ENCODE results near the gene OAF.
"Not testable (repeated sequence)": the region's sequence is repeated elsewhere in the genome, so short reads cannot be mapped to it uniquely, and the experiment has no call there.

The OAF gene

DNA sequence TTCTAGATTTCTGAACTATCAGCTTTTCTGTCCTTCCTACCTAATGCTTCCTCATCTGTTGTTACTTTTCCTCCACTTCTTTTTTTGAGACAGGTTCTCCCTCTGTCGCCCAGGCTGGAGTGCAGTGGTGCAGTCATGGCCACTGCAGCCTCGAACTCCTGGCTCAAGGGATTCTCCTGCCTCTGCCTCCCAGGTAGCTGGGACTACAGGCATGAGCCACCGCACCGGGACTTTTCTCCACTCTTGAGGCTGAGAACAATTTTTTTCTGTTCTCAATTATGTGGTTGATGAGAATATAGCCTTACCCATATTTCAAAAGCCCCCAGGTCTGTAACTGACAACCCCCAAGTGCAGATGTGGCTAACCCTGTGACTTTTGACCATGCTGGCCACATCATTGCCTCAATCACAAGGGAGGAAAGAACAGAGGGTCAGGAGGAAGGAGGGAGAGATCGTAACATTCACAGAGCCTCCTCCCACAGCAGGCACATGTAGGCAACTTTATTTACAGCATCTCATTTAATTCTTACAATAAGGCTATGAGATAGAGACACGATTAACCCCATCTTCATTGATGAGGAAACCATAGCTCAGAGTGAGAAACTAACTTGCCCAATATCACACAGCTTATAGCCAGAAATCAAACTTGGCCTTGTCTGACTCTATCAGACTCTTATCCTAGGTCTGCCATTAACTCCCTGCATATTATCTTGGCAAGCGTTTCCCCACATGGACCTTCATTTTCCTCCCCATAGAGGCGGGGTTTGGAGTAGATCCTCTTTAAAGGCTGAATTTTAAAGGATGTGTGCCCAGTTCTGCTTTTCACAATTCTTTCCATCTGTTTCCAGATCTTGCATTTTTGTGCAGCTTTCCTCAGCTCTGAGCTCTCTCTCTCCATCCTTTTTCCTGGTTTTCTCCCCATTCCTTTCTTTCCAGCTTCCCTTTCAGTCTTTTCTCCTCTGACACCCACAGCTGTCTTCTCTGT is 38.7 kb downstream of the OAF start:
- Mint-ChIP-seq H3K9me3 (no peaks in the 10 kb centered on the region), H3K27me3 (peaks cover 81% of the 10 kb centered on the region), H3K4me3 (no peak overlapping the region), H3K4me1 (no peaks in the 10 kb centered on the region), H3K36me3 (ENCODE audit: insufficient read depth) (peaks cover 1% of the 10 kb centered on the region), H3K27ac (ENCODE audit: low read depth) (no peak overlapping the region)
- no peak for DNase-seq (ENCODE audit: low spot score in 2 of 2)
- ATAC-seq (replicated peaks; ENCODE audit: extremely low read depth, poor library complexity, severe bottlenecking) = no peak

- H3K4me1 Mint-ChIP-seq; ATAC-seq (replicated peaks; ENCODE audit: extremely low read depth, poor library complexity, severe bottlenecking); H3K27ac Mint-ChIP-seq (ENCODE audit: low read depth); DNase-seq (ENCODE audit: low spot score in 2 of 2); H3K4me3 Mint-ChIP-seq; H3K9me3 Mint-ChIP-seq; H3K36me3 Mint-ChIP-seq (ENCODE audit: insufficient read depth): not testable (repeated sequence)
- peaks cover 82% of the 10 kb centered on the region for H3K27me3 Mint-ChIP-seq
Observed at GRCh38 chr11:120253377-120253776, 42.5 kb downstream of the OAF start.

GRCh38 chr11:120254788-120255518 is 44.1 kb downstream of the OAF start:
- H3K27me3 Mint-ChIP-seq = peaks cover 81% of the 10 kb centered on the region
- no peaks in the 10 kb centered on the region for H3K9me3 Mint-ChIP-seq
- no peaks in the 10 kb centered on the region for H3K36me3 Mint-ChIP-seq (ENCODE audit: insufficient read depth)
- no peaks in the 10 kb centered on the region for H3K4me1 Mint-ChIP-seq
- H3K4me3 Mint-ChIP-seq = no peak overlapping the region
- ATAC-seq (replicated peaks; ENCODE audit: extremely low read depth, poor library complexity, severe bottlenecking) = no peak
- DNase-seq (ENCODE audit: low spot score in 2 of 2) = no peak
- H3K27ac Mint-ChIP-seq (ENCODE audit: low read depth) = no peak overlapping the region

DNA sequence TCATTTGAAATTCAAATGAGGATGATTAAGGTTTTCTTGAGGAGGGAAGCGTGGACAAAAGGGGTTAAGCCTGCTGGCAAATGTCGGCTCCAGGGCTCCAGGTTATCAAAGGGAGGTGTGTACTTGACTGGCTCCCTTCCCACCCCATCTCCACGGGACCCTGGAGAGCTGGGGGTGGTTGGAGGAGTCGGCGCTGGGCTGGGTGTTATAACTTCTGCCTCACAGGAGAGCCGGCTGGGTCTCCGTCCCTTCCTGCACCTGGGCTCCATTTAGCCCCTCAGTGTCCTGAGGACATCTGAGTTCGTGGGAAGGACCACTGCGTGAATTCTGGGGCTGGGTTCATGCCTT is 44.7 kb downstream of the OAF start:
- Mint-ChIP-seq H3K27me3 (peaks cover 78% of the 10 kb centered on the region), H3K4me3 (no peak overlapping the region), H3K36me3 (ENCODE audit: insufficient read depth) (no peaks in the 10 kb centered on the region), H3K27ac (ENCODE audit: low read depth) (no peak overlapping the region), H3K4me1 (no peaks in the 10 kb centered on the region), H3K9me3 (no peaks in the 10 kb centered on the region)
- DNase-seq (ENCODE audit: low spot score in 2 of 2) = no peak
- ATAC-seq (replicated peaks; ENCODE audit: extremely low read depth, poor library complexity, severe bottlenecking) = no peak

DNA sequence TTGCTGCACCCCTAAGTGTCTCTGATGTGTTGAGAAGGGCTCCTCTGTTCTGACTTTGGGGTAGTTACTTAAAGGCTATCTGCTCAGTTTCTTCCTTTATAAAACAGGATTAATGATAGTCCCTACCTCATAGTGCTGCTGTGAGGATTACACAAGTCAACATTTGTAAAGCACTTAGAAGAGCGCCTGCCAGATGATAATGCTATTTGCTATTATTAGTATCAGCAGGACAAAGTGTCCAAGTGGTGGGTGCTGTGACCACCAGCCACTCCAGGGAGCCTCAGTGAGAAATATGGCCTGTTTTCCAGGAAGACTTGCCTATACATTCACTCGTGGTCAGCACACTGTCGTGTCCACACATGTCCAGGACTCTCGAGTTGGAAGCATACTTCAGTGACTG is 45.3 kb downstream of the OAF start:
- H3K4me1 Mint-ChIP-seq = no peaks in the 10 kb centered on the region
- no peaks in the 10 kb centered on the region for H3K9me3 Mint-ChIP-seq
- DNase-seq (ENCODE audit: low spot score in 2 of 2) (no peak), ATAC-seq (replicated peaks; ENCODE audit: extremely low read depth, poor library complexity, severe bottlenecking) (no peak)
- H3K4me3 Mint-ChIP-seq = no peak overlapping the region
- no peaks in the 10 kb centered on the region for H3K36me3 Mint-ChIP-seq (ENCODE audit: insufficient read depth)
- peaks cover 84% of the 10 kb centered on the region for H3K27me3 Mint-ChIP-seq
- H3K27ac Mint-ChIP-seq (ENCODE audit: low read depth) = no peak overlapping the region

DNA sequence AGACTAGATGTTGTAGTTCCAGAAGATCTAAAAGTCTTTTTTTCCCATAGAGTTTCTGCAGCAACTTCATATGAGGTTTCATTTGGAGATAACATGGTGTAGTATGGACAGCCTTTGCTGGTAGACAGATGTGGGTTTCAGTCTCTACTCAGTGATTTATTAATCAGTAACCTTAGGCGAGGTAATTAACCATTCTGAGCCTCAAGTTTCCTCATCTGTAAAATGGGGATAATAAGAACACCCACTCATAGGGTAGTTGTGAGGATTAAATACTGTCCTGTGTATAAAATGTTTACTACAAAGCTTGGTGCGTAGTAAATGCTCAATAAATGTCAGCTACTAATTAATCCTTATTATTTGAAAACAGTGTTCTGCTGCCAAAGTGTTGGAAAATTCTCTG is 45.9 kb downstream of the OAF start:
- DNase-seq (ENCODE audit: low spot score in 2 of 2) = no peak
- Mint-ChIP-seq H3K27ac (ENCODE audit: low read depth) (no peak overlapping the region), H3K36me3 (ENCODE audit: insufficient read depth) (no peaks in the 10 kb centered on the region), H3K4me1 (no peaks in the 10 kb centered on the region), H3K4me3 (no peak overlapping the region), H3K9me3 (no peaks in the 10 kb centered on the region), H3K27me3 (peaks cover 90% of the 10 kb centered on the region)
- no peak for ATAC-seq (replicated peaks; ENCODE audit: extremely low read depth, poor library complexity, severe bottlenecking)

GRCh38 chr11:120257346-120257745 is 46.5 kb downstream of the OAF start:
- Mint-ChIP-seq H3K27ac (ENCODE audit: low read depth) (no peak overlapping the region), H3K36me3 (ENCODE audit: insufficient read depth) (no peaks in the 10 kb centered on the region), H3K4me3 (no peak overlapping the region), H3K4me1 (no peaks in the 10 kb centered on the region), H3K9me3 (no peaks in the 10 kb centered on the region), H3K27me3 (peaks cover 87% of the 10 kb centered on the region)
- DNase-seq (ENCODE audit: low spot score in 2 of 2) = no peak
- ATAC-seq (replicated peaks; ENCODE audit: extremely low read depth, poor library complexity, severe bottlenecking) = no peak

GRCh38 chr11:120258661-120259060 is 47.8 kb downstream of the OAF start:
- Mint-ChIP-seq H3K9me3 (no peaks in the 10 kb centered on the region), H3K4me3 (no peak overlapping the region), H3K36me3 (ENCODE audit: insufficient read depth) (no peaks in the 10 kb centered on the region), H3K4me1 (no peaks in the 10 kb centered on the region), H3K27me3 (peaks cover 83% of the 10 kb centered on the region), H3K27ac (ENCODE audit: low read depth) (no peak overlapping the region)
- ATAC-seq (replicated peaks; ENCODE audit: extremely low read depth, poor library complexity, severe bottlenecking) (no peak), DNase-seq (ENCODE audit: low spot score in 2 of 2) (no peak)

DNA sequence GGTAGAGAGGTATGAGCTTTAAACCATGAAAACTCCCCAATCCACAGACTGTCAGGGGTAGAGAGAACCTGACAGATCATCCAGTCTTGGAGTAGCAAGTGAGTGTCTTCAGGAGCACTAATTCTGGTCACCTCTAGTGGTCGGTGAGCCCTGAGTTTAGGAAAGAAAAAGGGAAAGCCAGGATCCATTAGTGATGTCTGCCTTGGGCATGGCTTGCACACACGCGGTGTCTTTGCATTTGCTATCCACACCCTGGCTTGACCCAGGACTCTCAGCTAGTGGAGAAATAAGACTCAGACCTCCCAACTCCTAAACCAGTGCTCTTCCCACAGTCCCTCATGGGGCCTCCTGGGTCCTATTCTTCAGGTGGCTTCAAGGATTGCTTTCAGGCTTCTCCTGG is 48.4 kb downstream of the OAF start:
- peaks cover 80% of the 10 kb centered on the region for H3K27me3 Mint-ChIP-seq
- H3K9me3 Mint-ChIP-seq = no peaks in the 10 kb centered on the region
- no peak for ATAC-seq (replicated peaks; ENCODE audit: extremely low read depth, poor library complexity, severe bottlenecking)
- H3K27ac Mint-ChIP-seq (ENCODE audit: low read depth) = no peak overlapping the region
- H3K36me3 Mint-ChIP-seq (ENCODE audit: insufficient read depth) = no peaks in the 10 kb centered on the region
- no peaks in the 10 kb centered on the region for H3K4me1 Mint-ChIP-seq
- no peak overlapping the region for H3K4me3 Mint-ChIP-seq
- DNase-seq (ENCODE audit: low spot score in 2 of 2) = no peak

- no peak for DNase-seq (ENCODE audit: low spot score in 2 of 2)
- no peak overlapping the region for H3K4me3 Mint-ChIP-seq
- H3K4me1 Mint-ChIP-seq = no peaks in the 10 kb centered on the region
- H3K36me3 Mint-ChIP-seq (ENCODE audit: insufficient read depth) = peaks cover under 1% of the 10 kb centered on the region
- H3K27ac Mint-ChIP-seq (ENCODE audit: low read depth) = no peak overlapping the region
- peaks cover 78% of the 10 kb centered on the region for H3K27me3 Mint-ChIP-seq
- no peaks in the 10 kb centered on the region for H3K9me3 Mint-ChIP-seq
- no peak for ATAC-seq (replicated peaks; ENCODE audit: extremely low read depth, poor library complexity, severe bottlenecking)
Observed at GRCh38 chr11:120259988-120260565, 49.2 kb downstream of the OAF start.

DNA sequence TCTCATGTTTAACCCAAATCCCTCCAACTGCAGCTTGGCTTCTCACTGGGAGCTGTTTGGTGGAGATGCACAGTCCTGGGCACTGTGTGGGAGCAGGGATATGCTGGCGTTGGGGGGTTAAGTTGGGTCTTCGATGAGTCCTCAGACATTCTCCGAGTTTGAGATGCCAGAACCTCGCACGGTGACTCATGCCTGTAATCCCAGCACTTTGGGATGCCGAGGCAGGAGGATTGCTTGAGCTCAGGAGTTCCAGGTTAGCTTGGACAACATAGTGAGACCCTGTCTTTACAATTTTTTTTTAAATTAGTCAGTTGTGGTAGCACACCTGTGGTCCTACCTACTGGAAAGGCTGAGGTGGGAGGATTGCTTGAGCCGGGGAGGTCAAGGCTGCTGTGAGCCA is 49.8 kb downstream of the OAF start:
- ATAC-seq (replicated peaks; ENCODE audit: extremely low read depth, poor library complexity, severe bottlenecking) = no peak
- H3K9me3 Mint-ChIP-seq = no peaks in the 10 kb centered on the region
- no peak overlapping the region for H3K27ac Mint-ChIP-seq (ENCODE audit: low read depth)
- H3K4me3 Mint-ChIP-seq = no peak overlapping the region
- DNase-seq (ENCODE audit: low spot score in 2 of 2) = no peak
- H3K4me1 Mint-ChIP-seq = no peaks in the 10 kb centered on the region
- peaks cover 2% of the 10 kb centered on the region for H3K36me3 Mint-ChIP-seq (ENCODE audit: insufficient read depth)
- peaks cover 78% of the 10 kb centered on the region for H3K27me3 Mint-ChIP-seq

GRCh38 chr11:120261321-120261720 is 50.5 kb downstream of the OAF start:
- H3K36me3 Mint-ChIP-seq (ENCODE audit: insufficient read depth) = peaks cover 2% of the 10 kb centered on the region
- H3K9me3 Mint-ChIP-seq = no peaks in the 10 kb centered on the region
- H3K4me3 Mint-ChIP-seq = no peak overlapping the region
- H3K4me1 Mint-ChIP-seq = no peaks in the 10 kb centered on the region
- ATAC-seq (replicated peaks; ENCODE audit: extremely low read depth, poor library complexity, severe bottlenecking) (no peak), DNase-seq (ENCODE audit: low spot score in 2 of 2) (no peak)
- H3K27ac Mint-ChIP-seq (ENCODE audit: low read depth) = no peak overlapping the region
- H3K27me3 Mint-ChIP-seq = peaks cover 78% of the 10 kb centered on the region

DNA sequence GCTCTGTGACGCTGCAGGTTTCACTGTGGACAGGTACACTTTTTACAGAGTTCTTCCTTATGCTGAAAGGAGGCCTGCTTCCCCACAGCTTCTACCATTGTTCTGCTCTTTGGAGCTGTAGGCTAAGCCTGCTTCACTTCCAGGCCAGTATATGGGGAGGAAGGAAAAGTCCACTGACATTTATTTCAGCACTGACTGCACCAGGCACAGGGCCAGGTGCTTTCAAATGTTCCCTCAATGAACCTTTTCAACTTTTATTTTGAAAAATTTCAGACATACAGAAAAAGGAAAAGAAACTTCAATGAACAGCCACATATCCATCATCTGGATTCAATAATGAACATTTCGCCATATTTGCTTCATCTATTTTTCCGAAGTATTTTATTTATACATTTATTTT is 51.1 kb downstream of the OAF start:
- Mint-ChIP-seq H3K9me3 (no peaks in the 10 kb centered on the region), H3K36me3 (ENCODE audit: insufficient read depth) (peaks cover 2% of the 10 kb centered on the region), H3K27ac (ENCODE audit: low read depth) (no peak overlapping the region), H3K27me3 (peaks cover 78% of the 10 kb centered on the region), H3K4me3 (no peak overlapping the region), H3K4me1 (no peaks in the 10 kb centered on the region)
- ATAC-seq (replicated peaks; ENCODE audit: extremely low read depth, poor library complexity, severe bottlenecking) (no peak), DNase-seq (ENCODE audit: low spot score in 2 of 2) (no peak)
